Measurements from ENCODE around the gene FUT4. TPM values are rescaled to one million over a fixed set of nuclear protein-coding genes. Genes with fewer than 3 reads are reported as not detected.

Gene FUT4
- total RNA-seq, 1 donor: 7.2 TPM

DNA sequence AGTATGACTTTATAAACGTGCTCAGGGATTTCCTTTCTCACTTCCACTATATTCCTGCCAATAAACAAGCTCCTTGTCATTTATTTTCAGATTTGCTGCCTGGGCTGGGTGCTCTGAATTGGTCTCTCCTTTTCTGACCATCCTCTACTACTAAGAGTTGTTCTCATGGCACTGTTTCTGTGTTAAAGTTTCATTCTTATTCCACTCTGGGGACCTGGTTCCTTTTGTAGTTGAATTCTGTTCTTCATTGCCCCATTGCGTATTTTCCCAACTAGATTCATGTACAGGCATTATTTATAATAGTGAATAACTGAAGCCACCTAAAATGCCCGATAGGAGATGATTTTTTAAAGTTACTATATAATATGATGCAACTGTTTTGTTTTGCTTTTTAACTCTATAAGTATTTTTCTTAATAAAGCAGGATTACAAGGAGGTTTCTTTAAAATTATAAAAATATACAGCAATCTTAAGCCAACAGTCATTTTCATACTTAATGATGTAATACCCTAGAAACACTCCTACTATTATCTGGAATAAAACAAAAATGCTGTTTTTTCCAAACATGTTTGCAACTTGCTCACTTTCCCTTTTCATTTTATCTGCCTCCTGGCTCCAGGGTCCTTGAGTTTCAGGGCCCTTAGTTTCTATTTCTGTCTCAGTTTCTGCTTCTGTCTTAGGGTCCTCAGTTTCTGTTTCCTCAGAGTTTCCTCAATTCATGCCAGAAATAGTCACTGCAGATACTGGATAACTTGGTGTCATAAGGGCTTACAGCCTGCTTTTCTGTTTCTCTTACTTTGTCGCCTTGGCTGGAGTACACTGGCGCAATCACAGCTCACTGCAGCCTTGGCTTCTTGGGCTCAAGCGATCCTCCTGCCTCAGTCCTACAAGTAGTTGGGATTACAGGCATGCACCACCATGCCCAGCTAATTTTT is 9.8 kb upstream of the FUT4 start:
- Histone ChIP-seq H3K79me2 (ENCODE audit: insufficient read depth, low read length) (no peaks in the 10 kb centered on the region), H3K9me3 (ENCODE audit: low read depth, low read length) (no peaks in the 10 kb centered on the region), H3K36me3 (ENCODE audit: insufficient read depth, low read length) (no peaks in the 10 kb centered on the region), H3K4me1 (ENCODE audit: insufficient read depth, low read length) (peaks cover 17% of the 10 kb centered on the region), H3K4me3 (ENCODE audit: insufficient read depth, low read length) (no peak overlapping the region), H3K27me3 (ENCODE audit: insufficient read depth, low read length) (no peaks in the 10 kb centered on the region), H3K27ac (ENCODE audit: low read depth, low read length) (no peak overlapping the region), H3K4me2 (ENCODE audit: insufficient read depth, low read length) (no peak overlapping the region), H4K20me1 (ENCODE audit: insufficient read depth, low read length) (no peaks in the 10 kb centered on the region), H2AFZ (ENCODE audit: low read length) (no peak overlapping the region)
- TF ChIP-seq, protein P1, sequence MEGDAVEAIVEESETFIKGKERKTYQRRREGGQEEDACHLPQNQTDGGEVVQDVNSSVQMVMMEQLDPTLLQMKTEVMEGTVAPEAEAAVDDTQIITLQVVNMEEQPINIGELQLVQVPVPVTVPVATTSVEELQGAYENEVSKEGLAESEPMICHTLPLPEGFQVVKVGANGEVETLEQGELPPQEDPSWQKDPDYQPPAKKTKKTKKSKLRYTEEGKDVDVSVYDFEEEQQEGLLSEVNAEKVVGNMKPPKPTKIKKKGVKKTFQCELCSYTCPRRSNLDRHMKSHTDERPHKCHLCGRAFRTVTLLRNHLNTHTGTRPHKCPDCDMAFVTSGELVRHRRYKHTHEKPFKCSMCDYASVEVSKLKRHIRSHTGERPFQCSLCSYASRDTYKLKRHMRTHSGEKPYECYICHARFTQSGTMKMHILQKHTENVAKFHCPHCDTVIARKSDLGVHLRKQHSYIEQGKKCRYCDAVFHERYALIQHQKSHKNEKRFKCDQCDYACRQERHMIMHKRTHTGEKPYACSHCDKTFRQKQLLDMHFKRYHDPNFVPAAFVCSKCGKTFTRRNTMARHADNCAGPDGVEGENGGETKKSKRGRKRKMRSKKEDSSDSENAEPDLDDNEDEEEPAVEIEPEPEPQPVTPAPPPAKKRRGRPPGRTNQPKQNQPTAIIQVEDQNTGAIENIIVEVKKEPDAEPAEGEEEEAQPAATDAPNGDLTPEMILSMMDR (IDR thresholded peaks at IDR 0.05; ENCODE audit: extremely low read depth, low read depth, low read length): no peak
- DNase-seq (ENCODE audit: insufficient read length, low spot score, missing footprints): no peak

DNA sequence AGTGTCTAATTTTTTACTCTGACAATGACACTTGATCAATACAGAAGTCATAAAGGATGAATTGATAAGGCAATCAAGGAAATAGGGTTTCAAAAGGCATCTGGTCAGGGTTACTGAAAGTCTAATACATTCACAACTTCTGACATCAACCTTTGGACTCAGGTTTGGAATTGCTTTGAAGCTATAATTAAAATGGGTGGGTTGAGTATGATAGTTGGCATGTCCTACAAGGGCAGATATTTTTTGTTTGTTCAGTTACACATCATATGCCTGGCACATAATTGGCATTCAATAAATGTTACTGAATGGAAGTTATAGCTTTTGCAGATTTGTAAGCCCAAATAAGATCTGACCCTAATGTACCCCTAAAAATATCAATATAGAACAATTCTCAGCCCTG is 7.3 kb upstream of the FUT4 start:
- Histone ChIP-seq H3K36me3 (ENCODE audit: insufficient read depth, low read length) (no peaks in the 10 kb centered on the region), H3K79me2 (ENCODE audit: insufficient read depth, low read length) (no peaks in the 10 kb centered on the region), H3K4me1 (ENCODE audit: insufficient read depth, low read length) (peaks cover 17% of the 10 kb centered on the region), H4K20me1 (ENCODE audit: insufficient read depth, low read length) (no peaks in the 10 kb centered on the region), H2AFZ (ENCODE audit: low read length) (no peak overlapping the region), H3K4me2 (ENCODE audit: insufficient read depth, low read length) (peak overlapping the region; percentile 72), H3K27ac (ENCODE audit: low read depth, low read length) (no peak overlapping the region), H3K4me3 (ENCODE audit: insufficient read depth, low read length) (no peak overlapping the region), H3K27me3 (ENCODE audit: insufficient read depth, low read length) (no peaks in the 10 kb centered on the region), H3K9me3 (ENCODE audit: low read depth, low read length) (no peaks in the 10 kb centered on the region)
- TF ChIP-seq, protein P1 (IDR thresholded peaks at IDR 0.05; ENCODE audit: extremely low read depth, low read depth, low read length): no peak
- DNase-seq (ENCODE audit: insufficient read length, low spot score, missing footprints): no peak

DNA sequence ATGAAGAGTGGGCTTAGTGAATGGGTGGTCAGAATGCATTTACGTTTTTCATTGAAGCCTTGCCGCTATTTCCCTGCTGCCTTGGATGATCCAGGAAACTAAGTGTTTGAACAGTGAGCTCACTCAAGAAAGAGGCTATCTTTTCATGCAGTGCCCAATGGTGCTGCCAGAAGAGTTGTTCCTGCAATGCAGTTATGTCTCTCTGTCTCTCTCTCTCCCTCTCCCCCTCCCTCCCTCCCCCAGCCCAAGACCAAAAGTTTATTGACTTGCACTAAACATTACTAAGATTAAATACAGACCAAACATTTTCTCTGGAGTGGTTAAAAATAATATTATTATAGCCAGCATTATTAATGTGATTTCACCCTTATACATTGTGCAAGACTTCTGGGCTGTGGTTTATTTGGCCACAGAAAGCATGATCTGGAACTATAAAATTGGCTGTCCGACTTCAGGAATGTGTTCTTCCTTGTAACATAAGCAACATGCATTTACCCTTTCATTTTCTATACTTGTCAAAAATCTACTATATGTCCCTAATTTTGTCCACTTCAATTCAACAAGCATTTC is 6.6 kb upstream of the FUT4 start:
- Histone ChIP-seq H3K4me2 (ENCODE audit: insufficient read depth, low read length) (peak overlapping the region; percentile 72), H3K9me3 (ENCODE audit: low read depth, low read length) (no peaks in the 10 kb centered on the region), H3K4me3 (ENCODE audit: insufficient read depth, low read length) (peak overlapping the region; percentile 29), H3K4me1 (ENCODE audit: insufficient read depth, low read length) (peaks cover 17% of the 10 kb centered on the region), H3K27ac (ENCODE audit: low read depth, low read length) (no peak overlapping the region), H3K36me3 (ENCODE audit: insufficient read depth, low read length) (no peaks in the 10 kb centered on the region), H3K27me3 (ENCODE audit: insufficient read depth, low read length) (no peaks in the 10 kb centered on the region), H2AFZ (ENCODE audit: low read length) (peak overlapping the region; percentile 10), H4K20me1 (ENCODE audit: insufficient read depth, low read length) (no peaks in the 10 kb centered on the region), H3K79me2 (ENCODE audit: insufficient read depth, low read length) (no peaks in the 10 kb centered on the region)
- no peak for DNase-seq (ENCODE audit: insufficient read length, low spot score, missing footprints)
- TF ChIP-seq, protein P1 (IDR thresholded peaks at IDR 0.05; ENCODE audit: extremely low read depth, low read depth, low read length): no peak

DNA sequence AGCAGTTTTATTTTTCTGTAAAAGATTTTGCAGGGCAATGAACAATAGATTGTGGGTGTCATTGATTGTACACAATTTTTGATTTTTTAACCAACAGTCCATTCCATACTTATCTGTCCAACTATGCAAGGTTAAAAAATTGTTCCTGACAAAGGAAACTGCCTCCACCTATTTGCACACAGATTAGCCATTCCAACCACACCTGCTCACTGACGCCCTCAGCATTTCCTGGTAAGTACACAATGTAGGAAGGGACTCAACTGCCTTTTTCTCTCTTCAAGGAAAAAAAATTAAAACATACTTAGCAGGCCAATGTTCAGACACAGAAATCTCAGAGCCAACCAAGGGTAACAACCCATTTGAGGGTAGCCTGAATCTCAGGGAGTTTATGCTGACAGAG is 4.3 kb upstream of the FUT4 start:
- TF ChIP-seq, protein P1 (IDR thresholded peaks at IDR 0.05; ENCODE audit: extremely low read depth, low read depth, low read length): no peak
- no peak overlapping the region for H3K4me3 ChIP-seq (ENCODE audit: insufficient read depth, low read length)
- no peak overlapping the region for H3K27ac ChIP-seq (ENCODE audit: low read depth, low read length)
- H3K36me3 ChIP-seq (ENCODE audit: insufficient read depth, low read length): no peaks in the 10 kb centered on the region
- H3K9me3 ChIP-seq (ENCODE audit: low read depth, low read length): no peaks in the 10 kb centered on the region
- no peaks in the 10 kb centered on the region for H4K20me1 ChIP-seq (ENCODE audit: insufficient read depth, low read length)
- no peak overlapping the region for H3K4me2 ChIP-seq (ENCODE audit: insufficient read depth, low read length)
- no peak for DNase-seq (ENCODE audit: insufficient read length, low spot score, missing footprints)
- H2AFZ ChIP-seq (ENCODE audit: low read length): no peak overlapping the region
- H3K4me1 ChIP-seq (ENCODE audit: insufficient read depth, low read length): peaks cover 17% of the 10 kb centered on the region
- no peaks in the 10 kb centered on the region for H3K27me3 ChIP-seq (ENCODE audit: insufficient read depth, low read length)
- H3K79me2 ChIP-seq (ENCODE audit: insufficient read depth, low read length): peaks cover 3% of the 10 kb centered on the region

Measured in osteoblast (primary cell).